DND-41 (cell line): ENCODE data around the gene EFNB3.

Experiments used
- ATAC-seq: fragments of 200-7000 bp; cut with Tn5 transposase; 3 replicates; pipeline ENCODE4 v1.9.1; 2021; ENCODE audit warnings: low read depth; ENCODE audit not compliant: insufficient read depth
- DNase-seq: peaks from one replicate; pipeline ENCODE4 v3.0.0-alpha.2; 2020
- H2AFZ ChIP-seq: 2 replicates; pipeline ENCODE4 v1.6.0; 2012; ENCODE audit warnings: low read depth, low read length
- H3K27ac ChIP-seq: 2 replicates; pipeline ENCODE4 v1.5.1; 2012; ENCODE audit warnings: low read length, inconsistent platforms
- H3K27me3 ChIP-seq: fragments of 200-600 bp; sonication (generic); 2 replicates; pipeline ENCODE4 v1.6.0; 2012; ENCODE audit warnings: low read length, mild to moderate bottlenecking, inconsistent platforms; ENCODE audit not compliant: insufficient read depth, poor library complexity
- H3K36me3 ChIP-seq: 2 replicates; pipeline ENCODE4 v1.5.1; 2012; ENCODE audit warnings: low read length, inconsistent platforms; ENCODE audit not compliant: insufficient read depth
- H3K4me1 ChIP-seq: 2 replicates; pipeline ENCODE4 v1.5.1; 2012; ENCODE audit warnings: mild to moderate bottlenecking, low read length; ENCODE audit not compliant: insufficient read depth
- H3K4me2 ChIP-seq: 2 replicates; pipeline ENCODE4 v1.6.0; 2012; ENCODE audit warnings: mild to moderate bottlenecking, moderate library complexity, low read length, inconsistent platforms; ENCODE audit not compliant: insufficient read depth
- H3K4me3 ChIP-seq, 2 experiments: fragments of 200-600 bp in 1 of 2; shearing (Covaris generic) in 1 of 2; 2 replicates each; pipeline ENCODE4 v1.5.1; 2012 to 2016; ENCODE audit warnings: inconsistent platforms in 2 of 2, low read length in 2 of 2, mild to moderate bottlenecking in 2 of 2, low read depth in 1 of 2, moderate library complexity in 1 of 2
- H3K79me2 ChIP-seq: 2 replicates; pipeline ENCODE4 v1.6.0; 2012; ENCODE audit warnings: low read length, inconsistent platforms; ENCODE audit not compliant: insufficient read depth
- H3K9ac ChIP-seq: 2 replicates; pipeline ENCODE4 v1.6.0; 2012; ENCODE audit warnings: low read depth, mild to moderate bottlenecking, inconsistent platforms, low read length, moderate library complexity
- H3K9me3 ChIP-seq: 2 replicates; pipeline ENCODE4 v1.5.1; 2012; ENCODE audit warnings: low read length, moderate library complexity, mild to moderate bottlenecking, inconsistent platforms; ENCODE audit not compliant: insufficient read depth, severe bottlenecking
- H4K20me1 ChIP-seq: 2 replicates; pipeline ENCODE4 v1.6.0; 2012; ENCODE audit warnings: low read length; ENCODE audit not compliant: insufficient read depth
- CTCF ChIP-seq: IDR thresholded peaks from 2 replicates; pipeline ENCODE4 v1.5.1; 2012; ENCODE audit warnings: borderline replicate concordance, low read length, moderate library complexity, mild to moderate bottlenecking; ENCODE audit not compliant: poor library complexity, severe bottlenecking; ENCODE audit errors: extremely low read depth
- EZH2 ChIP-seq: IDR thresholded peaks from 3 replicates; pipeline ENCODE4 v1.6.1; 2012; ENCODE audit warnings: borderline replicate concordance, low read depth, mild to moderate bottlenecking, moderate library complexity, low read length, inconsistent platforms; ENCODE audit not compliant: severe bottlenecking

The EFNB3 gene

GRCh38 chr17:7756968-7757367 is 52.0 kb downstream of the EFNB3 start:
- H3K9me3 ChIP-seq = no peaks in the 10 kb centered on the region
- DNase-seq = no peak
- no peak overlapping the region for H3K27ac ChIP-seq
- no peaks in the 10 kb centered on the region for H3K79me2 ChIP-seq
- ATAC-seq = no peak
- TF ChIP-seq CTCF (no peak), EZH2 (no peak)
- no peaks in the 10 kb centered on the region for H3K36me3 ChIP-seq
- no peak overlapping the region for H2AFZ ChIP-seq
- no peaks in the 10 kb centered on the region for H4K20me1 ChIP-seq
- no peak overlapping the region for H3K9ac ChIP-seq
- H3K4me2 ChIP-seq = no peak overlapping the region
- no peaks in the 10 kb centered on the region for H3K4me1 ChIP-seq
- peaks cover 9% of the 10 kb centered on the region for H3K27me3 ChIP-seq
- no peak overlapping the region for H3K4me3 ChIP-seq
